Epithelial cell of proximal tubule (primary cell): ENCODE data around the gene HMGB3. TPM values are rescaled to one million over a fixed set of nuclear protein-coding genes. Genes with fewer than 3 reads are reported as not detected.

Source experiments
- DNase-seq: peaks from one replicate; pipeline ENCODE4 v3.0.0-alpha.2; 2011; ENCODE audit warnings: low read depth
- H3K4me3 ChIP-seq: 2 replicates; pipeline ENCODE4 v1.5.1; 2011; ENCODE audit warnings: low read depth, mild to moderate bottlenecking, low read length
- total RNA-seq: library from RNA; depleted of rRNA; stranded (reverse); fragments of >200 nt; gene quantifications from 2 replicates; pipeline ENCODE4 v1.2.3, GENCODE V29; 2015
- TF ChIP-seq, protein P1 (sequence below): conservative IDR thresholded peaks from 2 replicates; pipeline ENCODE4 v1.5.1; 2012; ENCODE audit warnings: low read depth, mild to moderate bottlenecking, low read length

Gene HMGB3
- total RNA-seq, 1 donor from 2014 or later: 42.3 TPM

DNA sequence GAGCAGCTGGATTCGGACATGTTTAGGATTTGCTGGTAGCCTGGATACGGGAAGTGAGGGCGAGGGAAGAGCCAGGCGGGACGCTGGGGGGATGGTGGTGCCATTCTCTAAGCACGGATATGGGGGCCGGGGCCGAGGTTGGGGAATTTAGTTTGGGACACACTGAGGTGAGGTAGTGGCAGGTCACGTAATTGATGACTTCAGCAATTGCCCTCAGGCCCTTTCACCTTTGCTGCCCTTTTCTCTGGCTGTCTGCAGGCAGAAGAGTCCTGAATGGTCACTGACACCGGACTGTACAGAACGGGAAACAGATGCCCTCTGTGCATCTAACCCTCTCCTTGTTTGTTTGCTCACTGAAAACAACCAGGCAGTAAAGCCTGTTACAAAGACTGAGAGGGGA, 16.9 kb upstream of the HMGB3 start:
- DNase-seq: no peak
- no peak overlapping the region for H3K4me3 ChIP-seq
- TF ChIP-seq, protein P1, sequence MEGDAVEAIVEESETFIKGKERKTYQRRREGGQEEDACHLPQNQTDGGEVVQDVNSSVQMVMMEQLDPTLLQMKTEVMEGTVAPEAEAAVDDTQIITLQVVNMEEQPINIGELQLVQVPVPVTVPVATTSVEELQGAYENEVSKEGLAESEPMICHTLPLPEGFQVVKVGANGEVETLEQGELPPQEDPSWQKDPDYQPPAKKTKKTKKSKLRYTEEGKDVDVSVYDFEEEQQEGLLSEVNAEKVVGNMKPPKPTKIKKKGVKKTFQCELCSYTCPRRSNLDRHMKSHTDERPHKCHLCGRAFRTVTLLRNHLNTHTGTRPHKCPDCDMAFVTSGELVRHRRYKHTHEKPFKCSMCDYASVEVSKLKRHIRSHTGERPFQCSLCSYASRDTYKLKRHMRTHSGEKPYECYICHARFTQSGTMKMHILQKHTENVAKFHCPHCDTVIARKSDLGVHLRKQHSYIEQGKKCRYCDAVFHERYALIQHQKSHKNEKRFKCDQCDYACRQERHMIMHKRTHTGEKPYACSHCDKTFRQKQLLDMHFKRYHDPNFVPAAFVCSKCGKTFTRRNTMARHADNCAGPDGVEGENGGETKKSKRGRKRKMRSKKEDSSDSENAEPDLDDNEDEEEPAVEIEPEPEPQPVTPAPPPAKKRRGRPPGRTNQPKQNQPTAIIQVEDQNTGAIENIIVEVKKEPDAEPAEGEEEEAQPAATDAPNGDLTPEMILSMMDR: no peak

DNA sequence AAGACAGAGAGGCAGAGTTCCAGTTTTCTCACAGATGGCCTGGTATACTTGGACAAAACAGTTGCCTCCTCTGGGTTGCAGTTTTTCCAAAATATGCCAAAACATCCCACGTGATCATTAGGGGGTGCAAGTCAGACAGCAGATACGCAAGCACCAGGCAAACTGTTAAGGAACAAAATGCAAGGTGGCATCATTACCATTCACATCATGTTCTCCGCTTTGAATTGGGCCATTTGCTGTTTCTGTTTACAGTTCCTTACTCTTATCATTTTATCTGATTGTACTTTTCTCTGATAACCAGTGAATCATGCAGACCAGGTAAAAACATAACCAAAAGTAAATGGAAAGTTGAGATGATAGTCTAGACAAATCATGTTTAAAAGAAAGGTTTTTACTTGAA, 16.4 kb upstream of the HMGB3 start:
- TF ChIP-seq, protein P1: no peak
- no peak for DNase-seq
- H3K4me3 ChIP-seq: no peak overlapping the region

DNA sequence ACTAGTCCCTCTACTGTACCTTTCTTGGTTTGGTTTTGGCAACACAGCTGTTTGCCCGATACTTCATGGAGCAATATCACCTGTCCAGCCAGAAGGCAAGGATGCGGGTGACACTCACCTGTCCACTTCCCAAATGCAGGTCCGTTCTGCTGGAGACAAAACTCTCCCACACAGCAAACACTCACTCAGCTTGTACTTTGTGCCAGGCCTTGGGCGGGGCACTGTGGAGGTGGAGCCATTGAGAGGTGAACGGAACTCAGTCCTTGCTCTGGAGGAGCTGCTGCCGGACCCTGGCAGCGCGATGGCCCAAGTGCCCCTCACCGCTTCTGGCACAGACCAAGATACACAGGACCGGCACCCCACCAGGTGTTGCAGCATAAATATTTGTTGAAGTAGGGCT, 15.3 kb upstream of the HMGB3 start:
- H3K4me3 ChIP-seq: no peak overlapping the region
- TF ChIP-seq, protein P1: no peak
- no peak for DNase-seq

DNA sequence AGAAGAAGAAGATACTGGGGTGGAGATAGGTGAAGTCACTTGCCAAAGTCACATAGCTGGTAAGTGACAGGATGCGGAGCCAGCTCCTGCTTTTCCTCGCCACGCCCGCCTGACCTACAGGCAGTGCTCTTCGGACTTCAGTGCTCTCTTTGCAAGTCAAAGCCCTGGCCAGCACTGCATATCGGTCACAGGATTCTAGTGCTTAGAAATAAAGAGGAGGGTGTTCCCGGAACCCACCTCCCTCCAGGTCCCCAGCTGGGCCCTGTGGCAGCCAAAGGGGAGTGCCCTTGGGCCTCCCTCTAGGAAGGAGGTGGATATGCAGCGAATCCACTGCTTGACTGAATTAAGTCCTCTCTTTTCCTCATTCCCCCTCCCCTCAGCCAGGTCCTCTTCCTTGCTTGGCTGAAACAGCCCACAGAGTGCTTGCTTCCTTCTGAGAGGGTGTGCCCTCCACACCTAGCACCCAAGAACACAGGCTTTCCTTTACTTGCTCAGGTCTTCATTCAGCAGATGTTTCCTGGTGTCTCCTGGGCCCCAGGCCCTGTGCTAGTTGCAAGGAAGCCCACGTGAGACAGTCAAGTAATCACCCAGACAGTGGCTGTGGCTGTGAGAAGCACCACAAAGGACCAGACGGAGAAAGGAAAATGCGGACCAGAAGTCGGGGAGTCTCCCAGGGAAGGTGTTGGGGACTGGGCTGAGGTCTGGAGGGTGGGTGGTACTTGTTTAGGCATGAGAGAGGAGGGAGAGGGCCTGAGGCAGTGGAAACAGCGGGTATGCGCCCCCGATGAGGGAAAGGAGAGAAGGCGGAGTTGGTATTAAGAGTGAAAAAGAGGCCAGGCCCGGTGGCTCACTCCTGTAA, 14.0 kb upstream of the HMGB3 start:
- TF ChIP-seq, protein P1: no peak

DNA sequence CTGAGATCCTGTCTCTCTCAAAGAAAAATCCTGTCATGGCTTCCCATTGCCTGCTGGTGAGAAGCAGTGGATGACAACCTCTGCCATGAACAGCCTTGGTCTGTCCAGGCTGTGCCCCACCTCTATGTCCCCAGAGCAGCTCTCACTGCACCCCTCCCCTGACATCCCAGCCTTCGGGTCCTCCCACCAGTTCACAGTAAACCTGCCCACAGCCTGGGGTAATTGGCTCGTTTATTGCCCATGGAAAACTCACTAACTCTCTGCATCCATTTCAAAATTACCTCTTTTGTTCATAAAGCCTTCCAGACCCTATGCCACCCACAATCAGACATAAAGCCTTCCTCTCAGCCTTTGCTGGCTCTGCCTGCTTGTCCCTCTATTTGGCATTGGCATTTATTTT, 10.7 kb upstream of the HMGB3 start:
- no peak overlapping the region for H3K4me3 ChIP-seq
- DNase-seq: no peak
- TF ChIP-seq, protein P1: no peak

More for the DNA sequence above, 14.0 kb upstream of the HMGB3 start:
- no peak for DNase-seq
- no peak overlapping the region for H3K4me3 ChIP-seq

DNA sequence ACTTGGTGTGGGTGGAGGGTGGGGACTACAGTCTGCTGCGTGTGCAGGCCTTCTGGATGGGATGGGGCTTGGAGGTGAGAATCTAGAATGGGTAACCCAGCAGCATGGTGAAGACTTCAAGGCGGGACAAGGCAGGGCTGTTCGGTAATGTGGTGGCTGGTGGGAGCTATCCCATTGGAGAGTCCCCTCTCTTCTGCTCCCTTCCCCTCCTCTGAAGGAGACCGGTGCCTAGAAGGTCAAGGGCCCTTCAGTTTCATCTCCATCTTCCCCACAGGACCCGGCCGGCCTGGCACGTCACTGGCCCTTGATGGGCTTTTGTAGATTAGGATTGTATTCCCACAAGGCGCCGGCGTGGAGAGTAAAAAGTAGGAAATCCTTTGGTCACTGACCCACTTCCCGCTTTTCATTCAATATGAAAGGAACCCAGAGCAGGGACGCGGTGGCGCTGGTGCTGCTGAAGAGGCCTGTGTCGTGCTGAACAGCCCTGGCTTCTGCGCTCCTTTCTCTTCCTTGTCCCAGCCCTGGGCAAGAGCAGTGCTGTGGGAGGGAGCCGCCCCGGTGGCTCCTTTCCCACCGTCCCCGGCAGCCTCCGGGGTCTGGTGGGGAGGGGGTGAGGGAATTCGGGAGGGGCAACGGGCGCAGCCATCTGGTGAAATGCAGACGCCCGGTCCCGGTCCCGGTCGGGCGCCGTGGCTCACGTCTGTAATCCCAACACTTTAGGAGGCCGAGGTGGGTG, 7.3 kb upstream of the HMGB3 start:
- no peak for DNase-seq
- TF ChIP-seq, protein P1: no peak
- no peak overlapping the region for H3K4me3 ChIP-seq
